Fibroblast of lung (primary cell): ENCODE measurements around the gene OGN.

Source experiments
- EZH2 ChIP-seq: IDR thresholded peaks from 2 replicates; pipeline ENCODE4 v1.5.1; 2012; ENCODE audit warnings: low read length, control low read depth, mild to moderate bottlenecking; ENCODE audit errors: missing control alignments
- TF ChIP-seq, protein P1 (sequence below), 2 donors: IDR thresholded peaks in 1 of 2; conservative IDR thresholded peaks in 1 of 2; 1 replicate in 1 of 2; 2 replicates in 1 of 2; pipeline ENCODE4 v1.5.1; 2011 to 2012; ENCODE audit warnings: low read length in 2 of 2, control low read depth in 1 of 2, inconsistent platforms in 1 of 2, low read depth in 1 of 2, mild to moderate bottlenecking in 1 of 2

DNA sequence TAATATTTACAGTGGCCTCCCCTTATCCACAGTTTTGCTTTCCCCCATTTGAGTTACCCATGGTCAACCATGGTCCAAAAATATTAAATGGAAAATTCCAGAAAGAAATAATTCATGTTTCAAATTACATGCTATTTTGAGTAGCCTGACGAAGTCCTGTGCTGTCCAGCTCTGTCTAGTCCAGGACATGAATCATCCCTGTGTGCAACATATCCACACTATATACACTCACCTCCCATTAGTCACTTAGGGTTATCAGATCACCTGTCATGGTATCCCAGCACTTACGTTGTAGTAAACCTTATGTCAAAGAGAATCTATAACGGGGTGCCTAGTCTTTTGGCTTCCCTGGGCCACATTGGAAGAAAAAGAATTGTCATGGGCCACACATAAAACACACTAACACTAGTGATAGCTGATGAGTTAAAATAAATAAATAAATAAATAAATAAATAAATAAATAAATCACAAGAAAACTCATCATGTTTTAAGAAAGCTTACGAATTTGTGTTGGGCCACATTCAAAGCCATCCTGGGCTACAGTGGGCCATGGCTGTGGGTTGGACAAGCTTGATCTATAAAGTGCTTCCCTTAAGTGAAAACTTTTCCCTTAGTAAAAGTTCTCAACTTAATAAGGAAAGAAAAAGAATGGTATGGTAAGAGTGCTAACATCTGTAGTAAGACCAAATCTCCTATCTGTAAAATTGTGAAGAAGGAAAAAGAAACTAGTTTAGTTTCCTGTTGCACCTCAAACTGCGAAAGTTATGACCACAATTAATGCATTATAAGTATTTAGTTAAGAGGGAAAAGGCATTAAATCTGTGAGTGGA lies 35.8 kb upstream of the OGN start:
- TF ChIP-seq, protein P1, sequence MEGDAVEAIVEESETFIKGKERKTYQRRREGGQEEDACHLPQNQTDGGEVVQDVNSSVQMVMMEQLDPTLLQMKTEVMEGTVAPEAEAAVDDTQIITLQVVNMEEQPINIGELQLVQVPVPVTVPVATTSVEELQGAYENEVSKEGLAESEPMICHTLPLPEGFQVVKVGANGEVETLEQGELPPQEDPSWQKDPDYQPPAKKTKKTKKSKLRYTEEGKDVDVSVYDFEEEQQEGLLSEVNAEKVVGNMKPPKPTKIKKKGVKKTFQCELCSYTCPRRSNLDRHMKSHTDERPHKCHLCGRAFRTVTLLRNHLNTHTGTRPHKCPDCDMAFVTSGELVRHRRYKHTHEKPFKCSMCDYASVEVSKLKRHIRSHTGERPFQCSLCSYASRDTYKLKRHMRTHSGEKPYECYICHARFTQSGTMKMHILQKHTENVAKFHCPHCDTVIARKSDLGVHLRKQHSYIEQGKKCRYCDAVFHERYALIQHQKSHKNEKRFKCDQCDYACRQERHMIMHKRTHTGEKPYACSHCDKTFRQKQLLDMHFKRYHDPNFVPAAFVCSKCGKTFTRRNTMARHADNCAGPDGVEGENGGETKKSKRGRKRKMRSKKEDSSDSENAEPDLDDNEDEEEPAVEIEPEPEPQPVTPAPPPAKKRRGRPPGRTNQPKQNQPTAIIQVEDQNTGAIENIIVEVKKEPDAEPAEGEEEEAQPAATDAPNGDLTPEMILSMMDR (conservative IDR thresholded peaks at IDR 0.05 in 1 of 2, IDR thresholded peaks at IDR 0.05 in 1 of 2; ENCODE audit: low read depth in 1 of 2, low read length in 2 of 2) = no peak
- TF ChIP-seq EZH2 = no peak
